SH-SY5Y (cell line): ENCODE measurements around the gene ITPR2.

ENCODE experiments used
- GATA2 ChIP-seq: IDR thresholded peaks from 2 replicates; pipeline ENCODE4 v1.6.1; 2011; ENCODE audit warnings: mild to moderate bottlenecking, low read depth, low read length
- GATA3 ChIP-seq: IDR thresholded peaks from 2 replicates; pipeline ENCODE4 v1.6.1; 2011; ENCODE audit warnings: low read depth, mild to moderate bottlenecking, low read length, moderate library complexity

DNA sequence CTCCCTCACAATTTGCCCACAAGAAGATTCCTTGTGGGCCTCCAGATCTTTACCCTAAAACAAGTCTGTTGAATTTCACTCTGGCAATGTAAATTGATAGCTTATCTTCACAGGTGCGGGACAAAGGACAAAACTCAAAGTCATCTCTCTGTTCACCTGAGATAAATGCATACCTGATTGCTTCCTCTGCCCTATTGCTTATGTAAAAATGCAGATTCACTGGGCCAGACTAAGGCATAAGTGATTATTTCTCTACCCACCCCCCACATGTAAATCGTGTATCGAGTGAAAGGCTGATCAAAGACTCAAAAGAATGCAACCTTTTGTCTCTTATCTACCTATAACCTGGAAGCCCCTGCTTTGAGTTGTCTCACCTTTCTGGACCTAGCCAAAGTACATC lies 320.8 kb downstream of the ITPR2 start:
- no peak for TF ChIP-seq GATA3
- TF ChIP-seq GATA2 = no peak
